H9 (cell line): ENCODE data around the gene HIVEP1. TPM values are rescaled to one million over a fixed set of nuclear protein-coding genes. Genes with fewer than 3 reads are reported as not detected.

Experiments
- DNase-seq: peaks from one replicate; pipeline ENCODE4 v3.0.0-alpha.2; 2017
- H2AFZ ChIP-seq: one replicate; pipeline ENCODE4 v1.6.1; 2013; ENCODE audit warnings: mild to moderate bottlenecking, low read length, control low read depth, moderate library complexity
- H2AK5ac ChIP-seq: 2 replicates; pipeline ENCODE4 v1.6.1; 2013; ENCODE audit warnings: low read length, control low read depth, mixed read lengths; ENCODE audit not compliant: insufficient read length
- H2BK120ac ChIP-seq: one replicate; pipeline ENCODE4 v1.6.1; 2013; ENCODE audit warnings: low read depth, mild to moderate bottlenecking, low read length, control low read depth, inconsistent platforms; ENCODE audit not compliant: poor library complexity, severe bottlenecking
- H2BK12ac ChIP-seq: 2 replicates; pipeline ENCODE4 v1.6.1; 2013; ENCODE audit warnings: low read length, control low read depth, mixed read lengths, low read depth; ENCODE audit not compliant: insufficient read length
- H2BK15ac ChIP-seq: 2 replicates; pipeline ENCODE4 v1.6.1; 2013; ENCODE audit warnings: low read depth, low read length, control low read depth
- H2BK20ac ChIP-seq: one replicate; pipeline ENCODE4 v1.6.1; 2013; ENCODE audit warnings: low read depth, mild to moderate bottlenecking, low read length, control low read depth, inconsistent platforms; ENCODE audit not compliant: poor library complexity, severe bottlenecking
- H2BK5ac ChIP-seq: 2 replicates; pipeline ENCODE4 v1.6.1; 2013; ENCODE audit warnings: low read length, control low read depth, mixed read lengths; ENCODE audit not compliant: insufficient read length
- H3K14ac ChIP-seq: 2 replicates; pipeline ENCODE4 v1.6.1; 2013; ENCODE audit warnings: low read length, control low read depth; ENCODE audit not compliant: insufficient read depth
- H3K18ac ChIP-seq: 2 replicates; pipeline ENCODE4 v1.6.1; 2013; ENCODE audit warnings: low read depth, mild to moderate bottlenecking, mixed read lengths, low read length, control low read depth; ENCODE audit not compliant: insufficient read length
- H3K23ac ChIP-seq: 2 replicates; pipeline ENCODE4 v1.6.1; 2013; ENCODE audit warnings: low read length, control low read depth, mixed read lengths, low read depth; ENCODE audit not compliant: insufficient read length
- H3K23me2 ChIP-seq: 2 replicates; pipeline ENCODE4 v1.6.1; 2013; ENCODE audit warnings: low read depth, mild to moderate bottlenecking, mixed read lengths, low read length, control low read depth; ENCODE audit not compliant: insufficient read length, poor library complexity, severe bottlenecking
- H3K27ac ChIP-seq: 2 replicates; pipeline ENCODE4 v1.5.1; 2013; ENCODE audit warnings: low read length, control low read depth, mixed read lengths, low read depth; ENCODE audit not compliant: insufficient read length
- H3K27me3 ChIP-seq: 2 replicates; pipeline ENCODE4 v1.6.1; 2013; ENCODE audit warnings: low read length, control low read depth, inconsistent platforms; ENCODE audit not compliant: insufficient read depth
- H3K4ac ChIP-seq: 2 replicates; pipeline ENCODE4 v1.6.1; 2013; ENCODE audit warnings: low read depth, mild to moderate bottlenecking, control low read depth, inconsistent platforms, low read length, moderate library complexity
- H3K4me1 ChIP-seq: 2 replicates; pipeline ENCODE4 v1.6.1; 2013; ENCODE audit warnings: low read length, control low read depth, inconsistent platforms; ENCODE audit not compliant: insufficient read depth
- H3K4me2 ChIP-seq: 2 replicates; pipeline ENCODE4 v1.6.1; 2013; ENCODE audit warnings: low read length, control low read depth, mixed read lengths; ENCODE audit not compliant: insufficient read length, insufficient read depth
- H3K56ac ChIP-seq: 2 replicates; pipeline ENCODE4 v1.6.1; 2013; ENCODE audit warnings: low read depth, mild to moderate bottlenecking, mixed read lengths, low read length, control low read depth; ENCODE audit not compliant: insufficient read length
- H3K79me1 ChIP-seq: 2 replicates; pipeline ENCODE4 v1.6.1; 2013; ENCODE audit warnings: low read depth, mild to moderate bottlenecking, moderate library complexity, low read length, control low read depth, inconsistent platforms; ENCODE audit not compliant: insufficient read depth, poor library complexity, severe bottlenecking
- H3K79me2 ChIP-seq: 2 replicates; pipeline ENCODE4 v1.6.1; 2013; ENCODE audit warnings: low read length, control low read depth, inconsistent platforms; ENCODE audit not compliant: insufficient read depth
- H3K9ac ChIP-seq: 2 replicates; pipeline ENCODE4 v1.6.1; 2013; ENCODE audit warnings: low read length, control low read depth, mixed read lengths; ENCODE audit not compliant: insufficient read length; ENCODE audit errors: extremely low read depth
- H3K9me3 ChIP-seq: one replicate; pipeline ENCODE4 v1.6.1; 2013; ENCODE audit warnings: low read depth, low read length, inconsistent platforms; ENCODE audit not compliant: control insufficient read depth
- H3T11ph ChIP-seq: one replicate; pipeline ENCODE4 v1.6.1; 2013; ENCODE audit warnings: mild to moderate bottlenecking, low read length, control low read depth, inconsistent platforms
- H4K20me1 ChIP-seq: one replicate; pipeline ENCODE4 v1.6.1; 2013; ENCODE audit not compliant: control insufficient read depth, insufficient read length, insufficient read depth
- H4K5ac ChIP-seq: 2 replicates; pipeline ENCODE4 v1.6.1; 2013; ENCODE audit warnings: low read depth, mild to moderate bottlenecking, mixed read lengths, low read length, control low read depth; ENCODE audit not compliant: insufficient read length
- H4K8ac ChIP-seq: replicated peaks from 2 replicates; pipeline ENCODE4 v1.6.1; 2013; ENCODE audit warnings: low read length, control low read depth, mixed read lengths, low read depth; ENCODE audit not compliant: insufficient read length
- H4K91ac ChIP-seq: 2 replicates; pipeline ENCODE4 v1.6.1; 2013; ENCODE audit warnings: low read depth, mild to moderate bottlenecking, moderate library complexity, mixed read lengths, low read length, control low read depth; ENCODE audit not compliant: insufficient read length
- H3K27ac Mint-ChIP-seq, 3 experiments: 2 replicates in 2 of 3; 3 replicates in 1 of 3; pipeline ENCODE4 v1.8.0; 2020 to 2021; ENCODE audit warnings: mixed read lengths in 3 of 3, mild to moderate bottlenecking in 1 of 3, moderate library complexity in 1 of 3
- H3K27me3 Mint-ChIP-seq: 2 replicates; pipeline ENCODE4 v1.8.0; 2021; ENCODE audit warnings: low read depth, mild to moderate bottlenecking, moderate library complexity, mixed read lengths
- H3K36me3 Mint-ChIP-seq, 3 experiments: 2 replicates in 2 of 3; 3 replicates in 1 of 3; pipeline ENCODE4 v1.8.0; 2020 to 2021; ENCODE audit warnings: low read depth in 3 of 3, mixed read lengths in 3 of 3; ENCODE audit not compliant: insufficient read depth in 1 of 3
- H3K4me1 Mint-ChIP-seq, 2 experiments: 2 replicates each; pipeline ENCODE4 v1.8.0; 2020; ENCODE audit warnings: mixed read lengths in 2 of 2
- H3K4me3 Mint-ChIP-seq, 2 experiments: 2 replicates in 1 of 2; 3 replicates in 1 of 2; pipeline ENCODE4 v1.8.0; 2020 to 2021; ENCODE audit warnings: mild to moderate bottlenecking in 2 of 2, mixed read lengths in 2 of 2, moderate library complexity in 1 of 2
- H3K9me3 Mint-ChIP-seq, 2 experiments: 2 replicates in 1 of 2; 3 replicates in 1 of 2; pipeline ENCODE4 v1.8.0; 2020; ENCODE audit warnings: mild to moderate bottlenecking in 2 of 2, mixed read lengths in 2 of 2, moderate library complexity in 1 of 2
- CTCF ChIP-seq: fragments of 200-600 bp; sonication (generic); conservative IDR thresholded peaks from 3 replicates; pipeline ENCODE4 v1.8.0; 2021; ENCODE audit warnings: antibody characterized with exemption, mild to moderate bottlenecking
- WGBS: extraction: QIAGEN DNeasy Blood & Tissue Kit; methylation state at CpG from one replicate; pipeline ENCODE4 v1.1.7; 2013; ENCODE audit warnings: missing lambda C conversion rate, low lambda C conversion rate, mixed read lengths; ENCODE audit not compliant: insufficient read length; ENCODE audit errors: extremely low coverage; 5-methylcytosine and 5-hydroxymethylcytosine counted together
- total RNA-seq: library from RNA; stranded (reverse); gene quantifications from 2 replicates; pipeline ENCODE4 v1.2.1, GENCODE V29; 2021

HIVEP1 gene
- total RNA-seq, 1 experiment from 2014 or later, result 44.2 TPM

- H3K4me2 ChIP-seq, result no peak overlapping the region
- Mint-ChIP-seq H3K4me3 (no peak overlapping the region), H3K27me3 (no peaks in the 10 kb centered on the region), H3K27ac (no peak overlapping the region), H3K9me3 (no peaks in the 10 kb centered on the region), H3K4me1 (peaks cover 6 to 11% of the 10 kb centered on the region in 2 experiments), H3K36me3 (no peaks in the 10 kb centered on the region)
- no CpG with 5 or more reads among the region's 2 CpGs for WGBS
- no peak overlapping the region for H3K18ac ChIP-seq
- no peaks in the 10 kb centered on the region for H3K9me3 ChIP-seq
- H3K4me1 ChIP-seq, result no peaks in the 10 kb centered on the region
- H2BK20ac ChIP-seq, result no peak overlapping the region
- no peaks in the 10 kb centered on the region for H3K27me3 ChIP-seq
- H3K56ac ChIP-seq, result no peak overlapping the region
- H4K91ac ChIP-seq, result no peak overlapping the region
- no peaks in the 10 kb centered on the region for H3K79me1 ChIP-seq
- no peak overlapping the region for H2BK12ac ChIP-seq
- no peak overlapping the region for H4K8ac ChIP-seq
- H2BK120ac ChIP-seq, result no peak overlapping the region
- no peak overlapping the region for H3K4ac ChIP-seq
- no peak overlapping the region for H4K5ac ChIP-seq
- H3K27ac ChIP-seq, result no peak overlapping the region
- no peak overlapping the region for H2BK5ac ChIP-seq
- H3K9ac ChIP-seq, result no peak overlapping the region
- no peak overlapping the region for H2AFZ ChIP-seq
- H3K79me2 ChIP-seq, result no peaks in the 10 kb centered on the region
- H3K23ac ChIP-seq, result no peak overlapping the region
- H2AK5ac ChIP-seq, result no peak overlapping the region
- TF ChIP-seq CTCF, result no peak
- H3T11ph ChIP-seq, result no peak overlapping the region
- H3K23me2 ChIP-seq, result no peaks in the 10 kb centered on the region
- H2BK15ac ChIP-seq, result no peak overlapping the region
- no peak for DNase-seq
- H3K14ac ChIP-seq, result no peak overlapping the region
- no peaks in the 10 kb centered on the region for H4K20me1 ChIP-seq
These were observed 24.7 kb upstream of the HIVEP1 start for GRCh38 chr6:11987386-11987785.
